ENCODE measurements around the gene STAC2. TPM values are rescaled to one million over a fixed set of nuclear protein-coding genes. Genes with fewer than 3 reads are reported as not detected.

STAC2 gene
- total RNA-seq, 1 experiment from 2014 or later, result 0.12 TPM

DNA sequence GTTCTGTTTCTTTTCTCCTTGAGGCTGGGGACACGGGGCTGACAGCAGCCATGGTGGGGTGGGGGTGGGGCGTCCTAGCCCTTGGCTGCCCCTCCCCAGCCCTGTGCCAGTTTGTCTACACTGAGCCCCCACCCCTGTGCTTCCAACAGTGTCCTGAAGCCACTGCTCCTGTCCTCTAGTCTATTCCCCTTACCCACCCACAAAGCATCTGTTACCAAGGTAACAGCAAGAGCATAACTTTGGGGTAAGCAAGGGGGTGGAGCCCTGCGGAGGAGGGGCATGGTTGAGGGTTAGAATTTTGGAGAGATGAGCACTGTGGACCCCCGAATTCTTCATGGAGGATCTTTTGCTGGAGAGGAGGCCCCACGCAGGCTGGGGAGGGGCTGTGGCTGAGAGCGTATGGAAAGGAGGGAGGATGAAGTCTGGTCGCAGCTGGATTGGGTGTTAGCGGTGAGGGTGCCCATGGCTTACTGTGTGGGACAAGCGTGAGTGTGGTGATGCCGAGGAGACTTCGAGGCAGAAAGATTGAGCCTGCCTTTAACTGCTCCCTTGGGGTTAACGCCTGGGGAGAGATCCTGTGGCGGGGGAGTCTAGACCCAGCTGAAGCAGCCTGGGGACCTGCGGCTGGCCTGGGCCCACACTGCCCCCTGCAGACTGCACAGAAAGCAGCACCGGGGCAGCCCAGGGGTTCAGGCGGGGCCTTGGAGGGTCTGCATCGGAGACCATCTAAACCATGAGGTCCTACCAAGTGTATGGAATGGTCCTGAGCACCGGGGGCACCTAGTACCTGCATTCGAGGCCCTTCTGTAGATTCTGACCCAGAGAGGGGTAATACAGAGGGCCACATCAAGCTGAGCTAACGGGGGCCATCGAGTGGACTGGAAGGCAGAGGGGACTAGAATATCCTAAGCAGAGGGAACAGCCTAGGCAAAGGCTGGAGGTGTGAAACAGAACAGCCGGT is 6.1 kb upstream of the STAC2 start:
- peak; percentile 41 for DNase-seq (ENCODE audit: low read depth)

DNA sequence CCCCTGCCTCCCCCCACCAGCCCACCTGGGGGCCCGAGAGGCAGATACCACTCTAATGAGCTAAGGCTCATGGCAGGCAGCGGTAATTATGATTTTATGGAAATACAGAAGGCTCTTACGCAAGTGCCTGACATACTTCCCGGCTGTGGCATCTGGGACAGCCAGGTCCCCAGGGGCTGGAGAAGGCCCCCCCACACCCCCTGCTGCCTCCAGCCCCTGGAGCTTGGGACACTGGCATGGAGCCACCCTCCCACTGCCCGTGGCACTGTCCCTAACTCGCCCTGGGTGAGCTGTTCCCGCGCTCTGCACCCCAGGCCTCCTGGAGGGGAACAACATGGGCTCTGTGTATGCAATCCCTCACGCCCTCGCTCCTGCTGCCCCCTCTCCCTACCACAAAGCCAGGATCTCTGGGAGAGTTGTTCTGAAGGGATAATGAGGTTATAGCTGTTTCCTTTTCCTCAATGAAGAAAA is 5.4 kb upstream of the STAC2 start:
- no peak for DNase-seq (ENCODE audit: low read depth)

GRCh38 chr17:39230361-39230760 is 4.6 kb upstream of the STAC2 start:
- DNase-seq (ENCODE audit: low read depth), result no peak

- DNase-seq (ENCODE audit: low read depth), result peak; percentile 52
Observed at GRCh38 chr17:39229274-39229913, 3.6 kb upstream of the STAC2 start.

DNA sequence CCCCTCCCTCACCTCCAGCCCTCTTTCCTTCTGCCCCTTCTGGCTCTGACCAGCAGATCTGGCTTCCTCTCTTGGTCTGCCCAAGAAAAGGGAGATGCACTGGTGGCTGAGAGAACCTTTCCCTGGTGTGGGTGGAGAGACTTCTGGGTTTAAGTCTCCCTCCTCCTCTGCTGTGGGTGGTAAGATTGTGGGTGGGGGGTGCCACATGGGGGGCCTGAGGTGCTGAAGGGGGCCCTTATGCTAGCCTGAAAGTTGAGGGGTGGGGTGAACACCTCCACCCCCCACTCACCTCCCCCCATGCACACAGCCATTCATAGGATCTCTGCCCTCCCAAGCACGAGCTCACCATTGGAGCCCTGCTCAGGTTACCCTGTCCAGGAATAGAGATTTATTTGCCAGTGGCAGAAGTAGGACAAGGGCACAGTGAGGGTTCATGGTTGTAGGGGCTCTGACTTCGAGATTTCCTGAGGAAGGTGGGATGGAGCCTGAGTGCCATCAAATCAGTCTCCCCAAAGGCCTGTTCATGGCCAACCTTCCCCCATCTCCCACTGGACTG is 1.7 kb upstream of the STAC2 start:
- DNase-seq (ENCODE audit: low read depth), result no peak

- peak; percentile 73 for DNase-seq (ENCODE audit: low read depth)
Observed at GRCh38 chr17:39225959-39226683, 376 bp upstream of the STAC2 start.

GRCh38 chr17:39224778-39225307 is 902 bp downstream of the STAC2 start:
- DNase-seq (ENCODE audit: low read depth), result no peak

DNA sequence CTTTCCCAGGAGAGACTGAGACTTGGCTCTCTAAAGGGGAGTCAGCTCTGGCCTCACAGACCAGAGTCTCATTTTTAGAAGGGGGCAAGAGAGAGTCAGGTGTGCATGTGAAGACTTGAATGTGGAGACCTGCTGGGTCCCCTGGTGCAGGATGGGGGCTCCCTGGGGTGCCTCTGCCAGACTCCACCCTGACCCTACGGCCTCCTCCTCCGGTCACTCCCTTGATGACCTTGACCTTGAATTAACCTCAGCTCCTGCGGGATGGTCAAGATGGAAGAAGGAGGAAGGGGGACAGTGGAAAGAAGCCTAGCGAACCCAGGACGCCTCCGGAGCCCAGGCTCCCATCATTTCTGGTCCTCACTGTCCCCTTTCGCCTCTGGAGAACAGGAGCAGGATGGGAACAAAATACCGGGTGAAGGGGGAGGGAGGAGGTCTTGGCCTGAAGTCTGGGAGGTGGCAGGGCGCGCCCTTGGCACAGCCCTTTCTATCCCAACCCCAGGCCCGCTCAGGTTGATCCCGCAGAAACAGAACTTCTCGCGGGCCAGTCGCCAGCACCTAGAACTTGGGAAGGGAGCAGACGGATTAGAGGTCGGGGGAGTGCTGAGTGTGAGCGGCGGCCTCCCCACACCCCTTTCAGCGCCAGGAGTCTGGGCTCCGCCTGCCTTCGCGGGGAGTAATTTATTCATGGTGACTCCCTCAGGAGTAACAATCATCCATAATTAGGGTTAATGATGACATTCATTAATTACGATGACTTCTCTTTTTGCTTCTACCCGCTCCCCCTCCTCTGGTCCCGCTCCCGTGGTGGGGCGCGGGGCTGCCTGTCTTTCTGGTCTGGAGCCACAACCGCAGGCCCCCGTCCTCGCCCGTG is 1.6 kb downstream of the STAC2 start:
- no peak for DNase-seq (ENCODE audit: low read depth)

GRCh38 chr17:39222866-39223834 is 2.6 kb downstream of the STAC2 start:
- DNase-seq (ENCODE audit: low read depth), result no peak

DNA sequence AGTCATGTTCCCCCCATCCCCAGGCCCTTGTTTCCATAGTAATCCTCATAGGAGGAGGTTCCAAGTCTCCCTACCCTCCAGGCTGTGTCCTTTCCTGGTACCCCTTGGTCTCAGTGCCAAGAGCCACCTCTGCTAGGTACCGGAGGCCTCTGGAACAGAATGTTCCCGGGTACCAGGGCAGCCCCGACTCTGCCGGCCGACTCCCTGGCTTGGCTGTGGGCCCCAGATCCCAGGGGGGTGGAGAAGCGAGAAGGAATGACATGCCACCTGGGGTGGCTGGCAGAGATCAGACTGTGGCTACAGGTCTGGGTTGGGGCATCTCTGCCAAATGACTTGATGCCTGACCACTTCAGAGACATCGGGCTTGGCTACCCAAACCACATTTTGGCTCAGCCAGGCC is 3.6 kb downstream of the STAC2 start:
- no peak for DNase-seq (ENCODE audit: low read depth)

- DNase-seq (ENCODE audit: low read depth), result no peak
Observed at GRCh38 chr17:39221572-39221971, 4.2 kb downstream of the STAC2 start.

- DNase-seq (ENCODE audit: low read depth), result no peak
Observed at GRCh38 chr17:39219647-39220154, 6.0 kb downstream of the STAC2 start.

GRCh38 chr17:39218906-39219305 is 6.8 kb downstream of the STAC2 start:
- no peak for DNase-seq (ENCODE audit: low read depth)

- no peak for DNase-seq (ENCODE audit: low read depth)
Observed at GRCh38 chr17:39217734-39218369, 7.9 kb downstream of the STAC2 start.

GRCh38 chr17:39213852-39214251 is 11.9 kb downstream of the STAC2 start:
- DNase-seq (ENCODE audit: low read depth), result peak; percentile 65

DNA sequence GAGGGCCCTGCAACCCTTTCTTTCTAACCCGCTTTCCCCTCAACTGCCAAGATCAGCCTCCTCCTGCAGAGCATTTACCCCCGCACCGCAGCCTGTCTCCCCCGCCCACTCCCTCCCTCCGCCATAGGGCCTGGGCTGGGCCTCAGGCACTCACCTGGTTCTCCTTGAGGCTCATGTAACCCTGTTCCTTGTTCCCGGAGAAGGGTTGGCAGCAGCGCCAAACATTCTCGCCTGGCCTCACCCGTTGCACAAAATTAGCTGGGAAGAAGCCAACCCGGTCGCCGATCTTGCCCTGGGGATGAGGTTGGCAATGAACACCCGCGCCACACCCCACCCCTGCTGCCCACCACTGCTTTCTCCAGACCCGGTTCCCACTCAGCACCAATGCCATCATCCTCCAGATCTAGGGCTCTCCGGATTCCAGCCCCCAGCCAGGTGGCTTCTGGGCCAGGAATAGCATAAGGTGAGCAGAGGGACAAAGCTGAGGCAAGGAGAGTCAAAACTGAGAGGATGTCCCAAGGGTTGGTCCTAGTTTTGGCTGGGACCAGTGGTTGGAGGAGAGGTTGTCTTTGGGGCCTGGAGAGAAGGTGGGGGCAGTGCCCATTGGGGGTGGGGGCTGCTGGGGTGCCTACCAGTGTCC is 12.8 kb downstream of the STAC2 start:
- no peak for DNase-seq (ENCODE audit: low read depth)

DNA sequence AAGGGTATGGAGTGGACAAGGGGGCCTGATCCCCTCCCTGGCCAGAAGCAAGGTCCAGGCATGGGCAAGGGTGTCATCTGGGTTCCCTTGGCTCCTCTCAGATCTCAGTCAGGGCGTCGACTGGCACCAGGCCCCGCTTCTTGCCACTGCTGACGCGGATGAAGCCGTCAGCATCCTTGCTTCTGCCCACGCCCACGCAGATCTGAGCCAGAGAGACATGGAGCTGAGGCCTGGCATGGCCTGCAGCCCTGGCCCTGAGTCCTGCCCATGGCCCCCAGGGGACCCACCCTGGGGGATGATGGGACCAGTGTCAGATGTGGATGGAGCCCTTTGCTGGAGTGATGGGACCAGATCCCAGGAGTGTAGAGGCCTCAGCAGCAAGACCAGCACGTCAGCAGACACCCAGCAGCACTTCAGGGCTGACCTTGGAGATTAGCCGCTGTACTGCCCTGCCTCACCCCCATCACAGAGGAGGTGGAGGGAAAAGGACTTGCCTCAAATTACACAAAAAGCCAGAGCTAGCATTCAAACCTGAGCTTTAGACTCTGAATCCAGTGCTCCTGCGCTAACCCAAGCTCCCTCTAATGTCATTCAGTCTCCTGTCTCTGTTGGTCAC is 13.4 kb downstream of the STAC2 start:
- no peak for DNase-seq (ENCODE audit: low read depth)

DNA sequence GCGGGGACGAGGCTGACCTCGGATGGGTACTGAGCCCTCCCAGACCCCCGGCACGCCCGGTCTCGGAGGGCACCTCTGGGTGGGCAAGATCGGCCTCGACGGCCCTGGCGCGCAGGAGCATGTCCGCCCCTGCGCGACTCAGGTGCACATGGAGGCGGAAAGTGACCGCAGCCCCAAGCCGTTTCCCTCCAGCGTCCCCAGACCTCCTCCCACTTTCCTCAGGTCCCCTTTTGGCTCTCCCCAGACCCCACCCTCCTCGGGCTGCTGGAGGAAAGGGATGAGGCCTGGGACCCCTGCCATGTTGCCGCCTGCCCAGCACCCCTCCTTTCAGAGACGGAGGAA is 15.7 kb downstream of the STAC2 start:
- DNase-seq (ENCODE audit: low read depth), result no peak

Measured in RPMI7951 (cell line).